ENCODE results near the gene VSTM4. TPM values are rescaled to one million over a fixed set of nuclear protein-coding genes. Genes with fewer than 3 reads are reported as not detected.

The VSTM4 gene
- total RNA-seq, 1 experiment from 2014 or later, result 0.13 TPM

- Histone ChIP-seq H3K4me3 (ENCODE audit: low read depth in 2 of 2, low read length in 2 of 2) (no peak overlapping the region), H3K27me3 (ENCODE audit: control insufficient read depth, insufficient read depth, low read length) (no peaks in the 10 kb centered on the region; the same call in 1 of the 2 replicates), H3K27ac (ENCODE audit: low read length) (no peak overlapping the region), H3K4me1 (ENCODE audit: control insufficient read depth, insufficient read depth, low read length) (no peaks in the 10 kb centered on the region), H3K36me3 (ENCODE audit: control insufficient read depth, insufficient read depth, low read length) (no peaks in the 10 kb centered on the region), H3K9me3 (ENCODE audit: control insufficient read depth, insufficient read depth, low read depth, low read length) (no peaks in the 10 kb centered on the region)
- in situ Hi-C loops (cut with HindIII; ENCODE audit: low pct_unique_long_range_greater_than_20kb, low sequenced_read_pairs) (no loop called here), intact Hi-C loops (cut with micrococcal nuclease; ENCODE audit: unreplicated experiment) (no loop called here)
- CTCF ChIA-PET, result no interaction called here
- no TSS peak for BruUV-seq (replicated peaks)
- no peak for TF ChIP-seq SIN3A (IDR thresholded peaks at IDR 0.05; ENCODE audit: borderline replicate concordance, insufficient read depth, low read depth, low read length)
- TF ChIP-seq TCF7L2 (IDR thresholded peaks at IDR 0.05; ENCODE audit: low read depth, low read length), result no peak
- no peak for TF ChIP-seq CTCF (IDR thresholded peaks at IDR 0.05)
- TF ChIP-seq REST (IDR thresholded peaks at IDR 0.05; ENCODE audit: insufficient read depth in 1 of 2, low read depth in 2 of 2, low read length in 1 of 2), result no peak
- no peak for TF ChIP-seq POLR2AphosphoS5 (IDR thresholded peaks at IDR 0.05; ENCODE audit: low read depth, low read length)
- no peak for DNase-seq (ENCODE audit: low read depth, low spot score)
- POLR2A ChIA-PET, result no interaction called here
- ATAC-seq, result no peak
Observed at GRCh38 chr10:49010295-49010694, 105.0 kb downstream of the VSTM4 start.

GRCh38 chr10:49009199-49009979, 105.9 kb downstream of the VSTM4 start:
- H3K27ac ChIP-seq (ENCODE audit: low read length), result no peak overlapping the region
- POLR2A ChIA-PET, result no interaction called here
- no peaks in the 10 kb centered on the region for H3K9me3 ChIP-seq (ENCODE audit: control insufficient read depth, insufficient read depth, low read depth, low read length)
- DNase-seq (ENCODE audit: low read depth, low spot score) (no peak), ATAC-seq (no peak)
- intact Hi-C loops (cut with micrococcal nuclease; ENCODE audit: unreplicated experiment), result no loop called here
- H3K36me3 ChIP-seq (ENCODE audit: control insufficient read depth, insufficient read depth, low read length), result no peaks in the 10 kb centered on the region
- in situ Hi-C loops (cut with HindIII; ENCODE audit: low pct_unique_long_range_greater_than_20kb, low sequenced_read_pairs), result no loop called here
- no peaks in the 10 kb centered on the region for H3K4me1 ChIP-seq (ENCODE audit: control insufficient read depth, insufficient read depth, low read length)
- H3K4me3 ChIP-seq (ENCODE audit: low read depth in 2 of 2, low read length in 2 of 2), result no peak overlapping the region
- TF ChIP-seq TCF7L2 (IDR thresholded peaks at IDR 0.05; ENCODE audit: low read depth, low read length) (no peak), CTCF (IDR thresholded peaks at IDR 0.05) (no peak), REST (IDR thresholded peaks at IDR 0.05; ENCODE audit: insufficient read depth in 1 of 2, low read depth in 2 of 2, low read length in 1 of 2) (no peak), SIN3A (IDR thresholded peaks at IDR 0.05; ENCODE audit: borderline replicate concordance, insufficient read depth, low read depth, low read length) (no peak), POLR2AphosphoS5 (IDR thresholded peaks at IDR 0.05; ENCODE audit: low read depth, low read length) (no peak)
- H3K27me3 ChIP-seq (ENCODE audit: control insufficient read depth, insufficient read depth, low read length), result no peaks in the 10 kb centered on the region; the same call in 1 of the 2 replicates
- BruUV-seq (replicated peaks), result no TSS peak
- CTCF ChIA-PET, result no interaction called here
